ENCODE results near the gene B3GNT9. TPM values are rescaled to one million over a fixed set of nuclear protein-coding genes. Genes with fewer than 3 reads are reported as not detected.
A peak's percentile ranks its signal among the peaks of the same experiment; 100 is the strongest.

B3GNT9 gene, protein sequence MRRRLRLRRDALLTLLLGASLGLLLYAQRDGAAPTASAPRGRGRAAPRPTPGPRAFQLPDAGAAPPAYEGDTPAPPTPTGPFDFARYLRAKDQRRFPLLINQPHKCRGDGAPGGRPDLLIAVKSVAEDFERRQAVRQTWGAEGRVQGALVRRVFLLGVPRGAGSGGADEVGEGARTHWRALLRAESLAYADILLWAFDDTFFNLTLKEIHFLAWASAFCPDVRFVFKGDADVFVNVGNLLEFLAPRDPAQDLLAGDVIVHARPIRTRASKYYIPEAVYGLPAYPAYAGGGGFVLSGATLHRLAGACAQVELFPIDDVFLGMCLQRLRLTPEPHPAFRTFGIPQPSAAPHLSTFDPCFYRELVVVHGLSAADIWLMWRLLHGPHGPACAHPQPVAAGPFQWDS
- total RNA-seq, result 1 to 10 TPM; 1.3 to 1.9 (median 1.3) TPM

DNA sequence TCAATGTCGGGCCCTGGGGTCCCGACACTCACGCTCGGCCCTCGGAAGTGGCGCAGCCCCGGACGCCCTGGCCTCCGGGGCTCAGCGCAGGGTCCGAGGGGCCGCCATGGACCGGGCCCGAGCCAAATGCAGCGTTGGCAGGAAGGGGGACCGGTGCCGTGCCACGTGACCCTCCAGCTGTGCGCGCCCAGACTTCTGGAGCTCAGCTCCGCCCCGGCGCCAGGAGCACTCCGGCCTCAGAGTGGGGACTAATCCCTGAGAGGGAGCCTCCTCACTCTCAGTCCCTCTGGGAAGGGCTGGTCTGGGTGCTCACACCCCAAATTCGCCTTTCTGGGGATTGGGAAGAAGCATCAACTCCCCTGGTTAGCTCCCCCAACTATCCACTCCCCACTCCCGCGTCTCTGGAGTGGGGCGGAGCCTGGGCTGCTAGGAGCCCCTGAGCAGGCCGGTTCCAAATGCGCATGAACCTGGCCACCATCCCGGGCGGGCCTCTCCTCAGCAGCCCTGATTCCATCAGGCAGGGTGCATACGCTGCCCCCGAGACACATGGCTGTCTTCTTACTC lies at the start of gene B3GNT9:
B3GNT9 (minus strand) TSS at position 166 of the 564 bp plus-strand sequence. CDS start 513 bp downstream, outside the sequence.
- Mint-ChIP-seq H3K9me3 (no peaks in the 10 kb centered on the region), H3K36me3 (ENCODE audit: insufficient read depth) (peaks cover 18% of the 10 kb centered on the region), H3K4me3 (peak within 1 kb of the TSS; percentile 64), H3K27me3 (ENCODE audit: low read depth) (no peaks in the 10 kb centered on the region), H3K4me1 (ENCODE audit: low read depth) (peaks cover 27% of the 10 kb centered on the region)
- DNase-seq (no peak), ATAC-seq (peak; percentile 21 to 27)

DNA sequence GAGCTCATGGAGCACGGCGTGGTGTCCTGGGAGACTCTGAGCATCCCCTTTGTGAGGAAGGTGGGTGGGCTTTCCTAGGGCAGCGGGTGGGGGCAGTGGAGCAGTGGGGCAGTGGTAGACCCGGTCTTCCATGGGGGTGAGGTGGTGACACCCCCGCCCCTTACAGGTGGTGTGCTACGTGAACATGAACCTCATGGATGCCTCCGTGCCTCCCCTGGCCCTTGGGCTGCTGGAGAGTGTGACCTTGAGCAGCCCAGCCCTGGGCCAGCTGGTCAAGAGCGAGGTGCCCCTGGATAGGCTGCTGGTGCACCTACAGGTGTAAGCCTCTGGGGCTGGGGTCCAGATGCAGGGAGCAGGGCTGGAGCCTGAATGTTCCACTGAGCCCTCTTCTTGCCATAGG lies 49.7 kb upstream of the B3GNT9 start:
- peaks cover 12% of the 10 kb centered on the region for H3K4me1 Mint-ChIP-seq (ENCODE audit: low read depth)
- no peak overlapping the region for H3K4me3 Mint-ChIP-seq

DNA sequence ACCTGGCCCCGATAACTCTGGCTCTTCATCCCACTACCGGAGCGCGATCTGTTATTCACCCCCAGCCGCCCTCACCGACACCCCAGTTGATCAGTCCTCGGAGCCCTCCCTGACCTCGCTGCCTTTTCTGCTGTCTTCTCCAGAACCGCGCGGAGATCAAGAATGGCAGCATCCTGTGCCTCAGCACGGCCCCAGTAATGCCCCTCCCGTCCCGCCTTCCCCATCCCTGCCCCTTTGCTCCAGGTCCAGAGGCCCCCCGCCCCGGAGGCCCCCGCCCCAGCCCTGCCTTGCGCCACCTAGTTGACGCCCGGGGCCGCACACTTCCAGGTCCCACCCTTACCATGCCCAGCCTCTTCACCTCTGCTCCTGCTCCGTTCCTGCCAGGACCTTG lies 49.0 kb upstream of the B3GNT9 start:
- no peaks in the 10 kb centered on the region for H3K9me3 Mint-ChIP-seq
- H3K27me3 Mint-ChIP-seq (ENCODE audit: low read depth), result no peaks in the 10 kb centered on the region
- peaks cover 24% of the 10 kb centered on the region for H3K36me3 Mint-ChIP-seq (ENCODE audit: insufficient read depth)
- ATAC-seq (no peak), DNase-seq (no peak)
- no peak overlapping the region for H3K4me3 Mint-ChIP-seq
- peaks cover 13% of the 10 kb centered on the region for H3K4me1 Mint-ChIP-seq (ENCODE audit: low read depth)

More for the DNA sequence above, 49.7 kb upstream of the B3GNT9 start:
- DNase-seq, result no peak
- Mint-ChIP-seq H3K9me3 (no peaks in the 10 kb centered on the region), H3K36me3 (ENCODE audit: insufficient read depth) (peaks cover 21% of the 10 kb centered on the region), H3K27me3 (ENCODE audit: low read depth) (no peaks in the 10 kb centered on the region)
- no peak for ATAC-seq

DNA sequence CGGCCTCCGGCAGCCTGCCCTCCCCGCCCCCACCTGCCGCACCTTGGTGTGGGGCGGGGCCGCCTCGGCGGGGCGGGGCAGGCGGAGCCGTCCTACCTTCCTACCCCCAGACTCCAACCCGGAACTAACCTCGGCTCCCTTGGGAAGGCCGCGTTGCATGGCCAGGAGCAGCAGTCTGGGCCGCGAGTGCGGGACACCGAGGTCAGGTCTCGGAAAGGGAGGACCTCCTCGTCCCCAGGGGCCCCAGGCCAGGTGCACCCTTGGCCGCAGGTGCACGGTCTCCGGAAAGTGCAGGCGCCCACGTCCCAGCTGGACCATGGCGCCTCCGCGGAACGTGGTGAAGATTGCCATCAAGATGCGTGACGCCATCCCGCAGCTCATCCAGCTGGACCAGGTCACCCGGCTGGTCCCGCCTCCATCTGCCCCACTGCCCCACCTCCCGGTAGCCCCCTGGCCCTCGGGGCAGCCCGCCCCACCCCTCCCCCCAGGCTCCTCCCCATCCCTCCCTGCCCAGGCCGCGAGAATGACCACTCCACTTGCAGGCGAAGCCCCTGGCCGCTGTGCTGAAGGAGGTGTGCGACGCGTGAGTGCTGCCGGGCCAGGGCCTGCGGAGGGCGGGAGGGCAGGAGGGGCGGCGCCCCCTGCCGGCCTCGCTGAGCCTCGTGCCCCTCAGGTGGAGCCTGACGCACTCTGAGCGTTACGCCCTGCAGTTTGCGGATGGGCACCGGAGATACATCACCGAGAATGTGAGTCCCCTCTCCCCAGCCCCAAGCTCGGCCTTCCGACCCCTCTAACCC lies 48.4 kb upstream of the B3GNT9 start, which contains the start of gene ELMO3:
ELMO3 (plus strand) TSS at position 121 of the 797 bp plus-strand sequence; CDS start at position 317, 196 bp downstream.
- H3K27me3 Mint-ChIP-seq (ENCODE audit: low read depth), result no peaks in the 10 kb centered on the region
- H3K4me1 Mint-ChIP-seq (ENCODE audit: low read depth), result peaks cover 13% of the 10 kb centered on the region
- no peak for DNase-seq
- no peak within 1 kb of the TSS for H3K4me3 Mint-ChIP-seq
- H3K36me3 Mint-ChIP-seq (ENCODE audit: insufficient read depth), result peaks cover 24% of the 10 kb centered on the region
- ATAC-seq, result no peak
- no peaks in the 10 kb centered on the region for H3K9me3 Mint-ChIP-seq

DNA sequence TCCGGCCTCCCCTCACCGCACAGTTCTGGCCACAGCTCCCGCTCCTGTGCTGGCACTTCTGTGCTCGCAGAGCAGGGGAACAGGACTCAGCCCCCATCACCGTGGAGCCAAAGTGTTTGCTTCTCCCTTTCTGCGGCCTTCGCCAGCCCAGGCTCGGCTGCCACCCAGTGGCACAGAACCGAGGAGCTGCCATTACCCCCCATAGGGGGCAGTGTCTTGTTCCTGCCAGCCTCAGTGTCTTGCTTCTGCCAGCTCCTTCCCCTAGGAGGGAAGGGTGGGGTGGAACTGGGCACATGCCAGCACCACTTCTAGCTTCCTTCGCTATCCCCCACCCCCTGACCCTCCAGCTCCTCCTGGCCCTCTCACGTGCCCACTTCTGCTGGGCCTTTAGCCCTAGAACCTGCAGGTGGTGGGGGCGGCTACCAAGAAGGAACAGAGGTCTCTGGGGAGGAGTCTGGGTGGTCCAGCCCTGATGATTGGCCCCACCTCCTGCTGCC lies 47.5 kb upstream of the B3GNT9 start:
- no peaks in the 10 kb centered on the region for H3K27me3 Mint-ChIP-seq (ENCODE audit: low read depth)
- H3K4me3 Mint-ChIP-seq, result no peak overlapping the region
- no peak for DNase-seq
- H3K9me3 Mint-ChIP-seq, result no peaks in the 10 kb centered on the region
- H3K36me3 Mint-ChIP-seq (ENCODE audit: insufficient read depth), result peaks cover 29% of the 10 kb centered on the region
- peak; percentile 60 to 61 for ATAC-seq
- peaks cover 22% of the 10 kb centered on the region for H3K4me1 Mint-ChIP-seq (ENCODE audit: low read depth)

DNA sequence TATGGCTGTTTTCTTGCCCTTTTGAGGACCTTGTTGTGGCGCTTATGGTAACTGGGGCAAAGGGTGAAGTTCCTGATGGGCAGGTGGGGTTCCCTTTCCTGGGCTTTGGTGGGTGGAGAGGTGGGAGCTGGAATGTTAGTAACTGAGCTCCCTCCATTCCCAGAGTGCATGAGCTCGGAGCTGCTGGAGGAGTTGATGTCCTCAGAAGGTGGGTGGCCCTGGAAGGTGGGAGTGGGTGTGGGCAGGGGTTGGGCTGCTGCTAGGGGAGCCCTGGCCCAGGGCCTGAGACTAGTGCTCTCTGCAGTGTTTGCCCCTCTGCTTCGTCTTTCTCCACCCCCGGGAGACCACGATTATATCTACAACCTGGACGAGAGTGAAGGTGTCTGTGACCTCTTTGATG lies 46.9 kb upstream of the B3GNT9 start:
- H3K9me3 Mint-ChIP-seq, result no peaks in the 10 kb centered on the region
- DNase-seq, result no peak
- H3K27me3 Mint-ChIP-seq (ENCODE audit: low read depth), result no peaks in the 10 kb centered on the region
- no peak overlapping the region for H3K4me3 Mint-ChIP-seq
- peaks cover 31% of the 10 kb centered on the region for H3K36me3 Mint-ChIP-seq (ENCODE audit: insufficient read depth)
- no peak for ATAC-seq
- peaks cover 26% of the 10 kb centered on the region for H3K4me1 Mint-ChIP-seq (ENCODE audit: low read depth)

DNA sequence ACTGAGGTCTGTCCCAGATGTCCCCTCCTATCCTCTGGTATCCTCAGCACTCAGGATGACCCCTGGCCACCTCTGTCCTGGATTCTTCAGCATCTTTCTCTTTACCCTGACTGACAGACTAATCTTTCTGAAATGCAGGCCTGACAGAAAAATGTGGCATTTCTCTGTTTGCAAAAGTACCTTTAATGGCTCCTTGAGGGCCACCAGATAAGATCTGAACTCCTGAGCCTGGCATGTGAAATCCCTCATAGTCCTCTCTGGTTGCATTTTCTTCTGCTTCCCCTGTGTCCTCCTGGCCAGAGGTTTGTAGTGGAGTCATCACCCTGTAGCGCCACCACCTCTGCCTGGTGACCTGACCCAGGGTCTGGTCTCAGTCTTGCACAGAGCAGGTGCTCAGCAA lies 46.1 kb upstream of the B3GNT9 start:
- no peak for DNase-seq
- H3K36me3 Mint-ChIP-seq (ENCODE audit: insufficient read depth), result peaks cover 35% of the 10 kb centered on the region
- H3K9me3 Mint-ChIP-seq, result no peaks in the 10 kb centered on the region
- peaks cover 29% of the 10 kb centered on the region for H3K4me1 Mint-ChIP-seq (ENCODE audit: low read depth)
- H3K27me3 Mint-ChIP-seq (ENCODE audit: low read depth), result no peaks in the 10 kb centered on the region
- no peak overlapping the region for H3K4me3 Mint-ChIP-seq
- no peak for ATAC-seq

DNA sequence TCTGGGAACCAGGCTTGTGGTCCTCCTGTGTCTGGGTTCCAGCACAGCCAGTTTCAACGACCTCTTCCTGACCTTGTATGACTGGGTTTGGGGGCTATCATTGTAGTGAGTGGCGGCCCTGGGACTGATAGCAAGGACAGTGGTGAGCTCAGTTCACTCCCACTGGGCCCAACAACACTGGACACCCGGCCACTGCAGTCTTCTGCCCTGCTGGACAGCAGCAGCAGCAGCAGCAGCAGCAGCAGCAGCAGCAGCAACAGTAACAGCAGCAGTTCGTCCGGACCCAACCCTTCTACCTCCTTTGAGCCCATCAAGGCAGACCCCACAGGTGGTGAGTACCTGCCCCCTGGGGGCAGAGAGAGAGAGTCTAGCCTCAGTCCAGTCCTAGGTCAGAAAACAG lies 44.9 kb upstream of the B3GNT9 start:
- peaks cover 35% of the 10 kb centered on the region for H3K4me1 Mint-ChIP-seq (ENCODE audit: low read depth)
- no peaks in the 10 kb centered on the region for H3K27me3 Mint-ChIP-seq (ENCODE audit: low read depth)
- DNase-seq, result no peak
- no peak for ATAC-seq
- H3K9me3 Mint-ChIP-seq, result no peaks in the 10 kb centered on the region
- H3K4me3 Mint-ChIP-seq, result no peak overlapping the region
- H3K36me3 Mint-ChIP-seq (ENCODE audit: insufficient read depth), result peaks cover 35% of the 10 kb centered on the region

DNA sequence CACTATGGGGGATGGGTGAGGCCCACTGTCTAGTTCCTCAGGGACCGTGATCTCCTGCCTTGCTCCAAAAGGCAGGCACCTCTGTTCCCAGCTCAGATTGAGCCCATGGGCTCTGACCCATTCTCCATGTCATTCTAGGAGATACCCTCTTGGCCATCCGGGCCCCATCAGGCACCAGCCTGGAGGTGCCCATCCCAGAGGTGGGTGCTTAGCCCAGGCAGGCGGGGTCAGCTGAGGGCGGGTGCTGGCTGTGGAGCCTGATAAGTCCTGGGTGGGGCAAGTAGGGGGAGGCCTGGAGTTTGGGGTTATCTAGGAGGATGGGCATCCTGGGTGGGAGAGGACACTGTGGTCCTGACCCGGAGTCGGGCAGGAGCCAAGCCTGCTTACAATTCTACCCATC lies 43.5 kb upstream of the B3GNT9 start:
- Mint-ChIP-seq H3K36me3 (ENCODE audit: insufficient read depth) (peaks cover 33% of the 10 kb centered on the region), H3K4me1 (ENCODE audit: low read depth) (peaks cover 35% of the 10 kb centered on the region), H3K4me3 (peak overlapping the region; percentile 94), H3K27me3 (ENCODE audit: low read depth) (no peaks in the 10 kb centered on the region), H3K9me3 (no peaks in the 10 kb centered on the region)
- ATAC-seq, result no peak
- no peak for DNase-seq

DNA sequence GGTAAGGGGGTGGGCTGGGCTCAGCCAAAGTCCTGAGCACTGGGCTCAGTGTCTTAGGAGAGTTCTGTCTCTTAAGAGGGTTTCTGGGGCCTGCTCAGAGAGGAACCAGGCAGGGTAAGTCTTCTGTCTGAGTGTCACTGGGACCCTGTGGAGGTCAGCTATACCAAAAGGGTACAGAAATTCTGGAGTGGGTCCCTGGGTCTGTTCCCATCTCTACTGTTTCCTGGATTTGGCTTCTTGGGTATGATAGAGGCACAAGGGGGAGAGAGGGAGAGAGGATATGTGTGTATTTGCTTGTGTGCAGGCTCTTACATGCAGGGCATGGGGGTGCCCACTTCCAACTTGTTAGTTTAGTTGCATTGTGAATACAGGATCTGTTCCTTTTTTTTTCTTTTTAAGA lies 42.7 kb upstream of the B3GNT9 start:
- Mint-ChIP-seq H3K4me1 (ENCODE audit: low read depth) (peaks cover 35% of the 10 kb centered on the region), H3K9me3 (no peaks in the 10 kb centered on the region)

DNA sequence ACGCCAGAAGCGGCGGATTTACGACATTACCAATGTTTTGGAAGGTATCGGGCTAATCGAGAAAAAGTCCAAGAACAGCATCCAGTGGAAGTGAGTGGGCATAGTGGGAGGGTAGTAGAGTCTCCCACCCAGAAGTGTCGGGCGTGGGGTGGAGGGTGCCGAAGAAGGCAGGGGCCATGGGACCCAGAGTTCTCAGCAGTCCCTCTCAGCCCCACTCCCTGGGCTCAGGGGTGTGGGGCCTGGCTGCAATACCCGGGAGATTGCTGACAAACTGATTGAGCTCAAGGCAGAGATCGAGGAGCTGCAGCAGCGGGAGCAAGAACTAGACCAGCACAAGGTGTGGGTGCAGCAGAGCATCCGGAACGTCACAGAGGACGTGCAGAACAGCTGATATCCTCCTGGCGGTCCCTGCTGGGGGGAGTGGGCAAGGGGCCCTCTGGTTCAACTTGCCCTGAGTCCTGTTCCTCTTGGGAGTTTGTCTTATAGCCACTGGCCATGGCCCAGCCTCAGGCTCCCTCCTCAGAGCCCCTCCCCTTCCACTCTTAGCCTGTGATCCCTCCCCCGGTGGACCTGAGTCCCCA lies 42.1 kb upstream of the B3GNT9 start:
- Mint-ChIP-seq H3K36me3 (ENCODE audit: insufficient read depth) (peaks cover 29% of the 10 kb centered on the region), H3K27me3 (ENCODE audit: low read depth) (peaks cover 2% of the 10 kb centered on the region), H3K4me3 (peak overlapping the region; percentile 94), H3K9me3 (no peaks in the 10 kb centered on the region), H3K4me1 (ENCODE audit: low read depth) (peaks cover 35% of the 10 kb centered on the region)
- ATAC-seq (no peak), DNase-seq (no peak)

More for the DNA sequence above, 42.7 kb upstream of the B3GNT9 start:
- peaks cover 32% of the 10 kb centered on the region for H3K36me3 Mint-ChIP-seq (ENCODE audit: insufficient read depth)
- no peak for ATAC-seq
- peak overlapping the region; percentile 94 for H3K4me3 Mint-ChIP-seq
- H3K27me3 Mint-ChIP-seq (ENCODE audit: low read depth), result no peaks in the 10 kb centered on the region
- DNase-seq, result no peak

DNA sequence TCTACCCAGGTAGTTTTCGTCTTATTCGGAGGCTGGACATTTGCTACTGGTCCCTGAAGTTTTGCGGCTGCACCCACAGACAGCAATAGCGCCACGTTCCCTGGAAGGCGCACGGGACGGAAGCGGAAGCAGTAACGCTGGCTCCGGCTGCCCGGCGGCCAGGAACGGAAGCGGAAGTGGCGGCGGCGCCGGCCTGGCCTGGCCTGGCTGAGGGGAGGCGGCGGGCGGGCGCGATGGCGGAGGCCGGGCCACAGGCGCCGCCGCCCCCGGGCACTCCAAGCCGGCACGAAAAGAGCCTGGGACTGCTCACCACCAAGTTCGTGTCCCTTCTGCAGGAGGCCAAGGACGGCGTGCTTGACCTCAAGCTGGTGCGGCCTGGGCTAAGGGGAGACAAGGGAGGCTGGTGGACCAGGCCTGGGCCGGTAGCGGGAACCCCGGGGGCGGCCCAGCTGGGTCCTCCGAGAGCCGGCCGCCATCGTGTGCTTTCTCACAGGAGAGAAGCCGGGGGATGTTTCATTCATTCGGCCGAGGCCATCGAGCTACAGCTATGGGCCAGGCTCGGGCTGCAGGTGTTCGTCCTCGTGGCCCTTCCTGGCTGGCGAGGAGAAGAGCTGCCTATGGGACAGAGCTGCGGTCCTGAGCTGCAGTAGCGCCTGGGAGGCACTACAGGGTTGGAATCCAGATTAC lies 41.3 kb upstream of the B3GNT9 start, which contains the start of gene E2F4:
E2F4 (plus strand) TSS at position 161 of the 687 bp plus-strand sequence; CDS start at position 234, 73 bp downstream.
- Mint-ChIP-seq H3K9me3 (no peaks in the 10 kb centered on the region), H3K27me3 (ENCODE audit: low read depth) (peaks cover 2% of the 10 kb centered on the region), H3K4me3 (peak within 1 kb of the TSS; percentile 94), H3K4me1 (ENCODE audit: low read depth) (peaks cover 35% of the 10 kb centered on the region), H3K36me3 (ENCODE audit: insufficient read depth) (peaks cover 29% of the 10 kb centered on the region)
- ATAC-seq, result peak; percentile 99
- DNase-seq, result peak; percentile 80

DNA sequence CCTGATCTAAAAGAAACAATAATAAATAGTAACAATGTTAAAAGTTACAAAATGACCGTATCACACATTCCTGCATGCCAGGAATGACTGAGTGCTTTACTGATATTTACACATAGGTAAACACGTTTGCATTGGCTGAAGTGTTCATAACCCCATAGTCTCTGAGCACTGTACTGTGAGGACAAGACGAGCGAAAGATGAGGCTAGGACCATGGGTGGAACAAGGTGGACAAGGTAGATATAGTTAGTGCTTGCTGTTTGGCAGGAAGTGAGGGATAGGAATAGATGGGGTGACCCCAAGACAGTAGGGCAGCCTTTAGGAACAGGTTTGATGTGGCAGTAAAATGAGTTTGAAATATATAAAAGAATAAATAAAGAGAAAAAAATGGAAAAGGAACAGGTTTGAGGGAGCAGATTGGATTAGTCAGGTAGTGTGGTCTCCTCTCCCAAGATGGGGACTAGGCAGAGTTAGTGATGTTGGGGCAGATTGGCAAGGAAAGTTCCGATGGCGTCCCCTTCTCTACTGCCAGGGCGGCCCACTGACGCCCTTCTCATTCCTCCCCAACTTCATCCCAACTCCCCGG lies 40.7 kb upstream of the B3GNT9 start:
- DNase-seq (no peak), ATAC-seq (no peak)
- H3K4me3 Mint-ChIP-seq, result peak overlapping the region; percentile 94
- peaks cover 31% of the 10 kb centered on the region for H3K4me1 Mint-ChIP-seq (ENCODE audit: low read depth)
- H3K9me3 Mint-ChIP-seq, result no peaks in the 10 kb centered on the region
- peaks cover 24% of the 10 kb centered on the region for H3K36me3 Mint-ChIP-seq (ENCODE audit: insufficient read depth)
- H3K27me3 Mint-ChIP-seq (ENCODE audit: low read depth), result peaks cover 2% of the 10 kb centered on the region
